Dedifferentiated amniotic fluid mesenchymal stem cell (primary cell): Measurements from ENCODE around the gene HDDC3.

ENCODE experiments used
- DNase-seq: peaks from one replicate; pipeline ENCODE4 v3.0.0-alpha.2; 2016; ENCODE audit errors: extremely low spot score

Gene HDDC3, protein sequence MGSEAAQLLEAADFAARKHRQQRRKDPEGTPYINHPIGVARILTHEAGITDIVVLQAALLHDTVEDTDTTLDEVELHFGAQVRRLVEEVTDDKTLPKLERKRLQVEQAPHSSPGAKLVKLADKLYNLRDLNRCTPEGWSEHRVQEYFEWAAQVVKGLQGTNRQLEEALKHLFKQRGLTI

DNA sequence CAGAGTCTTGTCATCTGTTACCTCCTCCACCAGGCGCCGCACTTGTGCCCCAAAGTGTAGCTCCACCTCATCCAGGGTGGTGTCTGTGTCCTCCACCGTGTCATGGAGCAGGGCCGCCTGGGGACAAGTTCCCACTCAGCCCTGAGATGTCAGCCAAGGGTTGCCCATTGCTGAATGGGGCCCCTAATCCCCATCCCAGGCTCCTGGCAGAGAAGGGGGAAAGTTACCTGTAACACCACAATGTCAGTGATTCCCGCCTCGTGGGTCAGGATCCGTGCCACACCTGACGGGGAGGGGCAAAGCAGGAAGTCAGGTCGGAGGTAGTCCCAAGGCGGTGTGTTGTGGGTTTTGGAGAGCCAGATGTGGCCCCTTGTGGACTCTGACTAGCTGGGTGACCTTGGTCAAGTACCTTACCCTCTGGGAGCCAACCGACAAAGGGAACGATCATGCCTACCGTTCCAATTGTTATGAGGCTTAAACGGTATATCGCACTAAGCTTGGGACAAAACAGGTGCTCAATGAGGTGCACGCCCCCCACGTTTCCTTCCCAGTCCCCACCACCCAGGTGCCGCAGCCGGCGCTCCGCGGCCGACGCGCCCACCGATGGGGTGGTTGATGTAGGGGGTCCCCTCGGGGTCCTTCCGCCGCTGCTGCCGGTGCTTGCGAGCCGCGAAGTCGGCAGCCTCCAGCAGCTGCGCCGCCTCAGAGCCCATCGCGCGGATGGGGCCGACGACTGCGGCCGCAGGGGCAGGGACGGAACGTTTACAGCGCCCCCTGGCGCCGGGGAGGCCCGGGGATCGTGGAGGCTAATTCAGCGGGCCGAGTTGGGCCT is at the start of gene HDDC3:
Gene HDDC3 (minus strand): TSS at position 722 of the 832 bp plus-strand sequence. CDS start 9 bp downstream, at position 713.
- DNase-seq: peak; percentile 76

DNA sequence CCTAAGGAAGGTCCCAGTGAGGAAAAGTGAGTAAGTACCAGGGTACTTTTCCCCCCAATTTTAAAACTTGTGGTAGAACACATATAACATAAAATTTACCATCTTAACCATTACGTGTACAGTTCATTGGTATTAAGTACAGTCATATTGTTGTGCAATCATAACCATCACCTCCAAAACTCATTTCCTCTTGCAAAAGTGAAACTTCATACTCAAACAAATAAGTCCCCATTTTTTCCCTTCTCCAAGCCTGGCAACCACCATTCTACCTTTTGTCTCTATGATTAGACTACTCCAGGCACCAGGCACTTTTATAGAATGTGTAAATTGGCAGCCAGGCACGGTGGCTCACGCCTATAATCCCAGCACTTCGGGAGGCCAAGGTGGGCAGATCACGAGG is 49.8 kb upstream of the HDDC3 start:
- DNase-seq: no peak

DNA sequence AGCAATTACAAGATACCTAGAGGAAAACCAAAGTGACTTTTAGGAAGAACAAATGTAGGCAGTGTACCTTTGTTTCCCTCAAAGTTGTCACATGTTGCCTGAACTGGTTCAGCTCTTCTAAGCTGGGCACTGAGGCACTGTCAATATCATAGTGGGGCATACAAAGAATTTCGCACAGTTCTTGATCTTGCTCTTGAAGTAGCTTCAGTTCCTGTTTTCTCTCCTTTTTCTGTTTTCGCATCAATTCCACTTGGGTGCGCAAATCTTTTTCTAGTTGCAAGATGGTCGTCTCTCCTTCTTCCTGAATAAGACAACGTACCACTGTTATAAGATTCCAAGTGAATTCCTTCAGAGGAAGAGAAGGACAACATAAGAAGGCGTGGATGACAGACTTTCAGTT is 49.3 kb upstream of the HDDC3 start:
- DNase-seq: no peak

DNA sequence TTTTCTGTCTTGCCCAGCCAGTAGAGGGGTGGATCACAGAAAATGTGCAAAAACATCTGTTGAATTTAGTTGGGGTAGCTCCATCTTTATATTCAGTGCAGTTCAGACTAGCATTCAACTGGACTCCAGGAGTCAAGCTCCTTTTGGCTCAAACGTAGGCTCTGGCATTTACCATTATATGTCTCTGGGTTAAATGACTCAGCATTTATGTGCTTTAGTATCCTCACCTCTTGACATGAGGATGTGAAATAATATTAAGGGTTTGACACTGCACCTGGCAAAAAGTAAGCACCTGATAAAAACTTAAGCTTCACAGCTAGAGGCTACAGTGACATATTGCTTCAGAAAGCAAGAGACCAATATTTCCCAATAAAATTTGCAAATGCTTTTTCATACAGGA is 47.2 kb upstream of the HDDC3 start:
- DNase-seq: no peak

DNA sequence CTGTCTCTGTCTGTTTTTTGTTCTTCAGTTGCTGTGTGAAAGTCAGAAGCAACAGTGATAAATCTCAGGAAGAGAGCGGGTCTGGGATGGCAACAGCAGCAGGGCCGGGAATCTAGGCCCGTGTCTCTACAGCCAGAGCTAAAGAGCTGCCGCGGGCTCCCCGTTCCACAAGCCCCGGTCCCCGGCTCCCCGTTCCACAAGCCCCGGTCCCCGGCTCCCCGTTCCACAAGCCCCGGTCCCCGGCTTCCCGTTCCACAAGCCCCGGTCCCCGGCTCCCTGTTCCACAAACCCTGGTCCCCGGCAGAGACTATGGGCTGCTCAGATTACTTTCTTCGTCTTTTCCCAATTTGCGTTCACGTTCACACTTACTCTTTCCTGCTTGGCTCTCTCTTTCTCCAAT is 41.9 kb upstream of the HDDC3 start:
- no peak for DNase-seq

DNA sequence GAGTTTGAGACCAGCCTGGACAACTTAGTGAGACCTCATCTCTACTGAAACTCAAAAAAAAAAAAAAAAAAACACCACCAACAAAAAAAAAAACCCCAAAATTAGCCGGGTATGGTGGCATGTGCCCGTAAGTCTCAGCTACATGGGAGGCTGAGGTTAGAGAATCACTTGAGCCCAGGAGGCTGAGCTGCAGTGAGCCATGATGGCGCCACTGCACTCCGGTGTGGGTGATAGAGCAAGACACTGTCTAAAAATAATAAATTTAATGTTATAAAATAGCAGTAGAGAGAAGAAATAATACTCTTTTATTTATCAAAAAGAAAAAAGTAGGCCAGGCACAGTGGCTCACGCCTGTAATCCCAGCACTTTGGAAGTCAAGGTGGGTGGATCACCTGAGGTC is 39.8 kb upstream of the HDDC3 start:
- DNase-seq: no peak

DNA sequence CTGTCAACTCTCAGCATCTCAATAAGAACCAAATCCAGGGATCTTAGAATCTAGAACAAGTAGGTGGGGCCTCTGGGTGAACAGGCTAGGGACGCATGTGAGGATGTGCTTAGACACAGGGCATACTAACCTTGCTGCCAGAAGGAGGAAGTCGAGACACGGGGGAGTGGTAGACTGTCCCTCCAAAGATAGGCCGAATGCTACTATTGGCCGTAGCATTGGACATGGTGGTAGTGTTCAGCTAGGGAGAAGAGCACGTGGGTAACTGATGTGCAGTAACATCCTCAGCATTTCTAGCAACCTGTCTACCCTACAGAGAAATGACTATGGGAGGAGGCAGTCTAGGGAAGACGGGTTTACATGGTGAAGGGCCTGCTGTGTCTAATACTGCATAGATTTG is 37.9 kb upstream of the HDDC3 start:
- no peak for DNase-seq

DNA sequence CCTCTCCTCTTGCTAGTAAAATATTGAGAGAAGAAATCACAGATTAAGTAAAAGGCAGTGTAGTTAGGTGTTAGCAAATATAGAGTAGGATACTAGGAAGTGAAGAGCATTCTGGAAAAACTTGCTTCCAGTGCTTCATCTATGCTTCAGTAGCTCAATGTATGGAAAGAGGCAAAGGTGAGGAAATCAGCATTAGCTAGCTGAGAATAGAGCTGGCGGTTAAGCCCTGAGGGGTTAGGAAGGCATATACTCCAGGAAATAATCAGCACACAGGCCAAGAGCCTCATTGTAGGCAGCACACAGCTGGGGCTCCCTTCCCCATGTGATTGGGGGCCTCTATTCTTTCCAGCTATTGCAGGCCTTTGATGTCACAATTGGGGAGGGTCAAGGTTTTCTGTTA is 36.1 kb upstream of the HDDC3 start:
- no peak for DNase-seq

DNA sequence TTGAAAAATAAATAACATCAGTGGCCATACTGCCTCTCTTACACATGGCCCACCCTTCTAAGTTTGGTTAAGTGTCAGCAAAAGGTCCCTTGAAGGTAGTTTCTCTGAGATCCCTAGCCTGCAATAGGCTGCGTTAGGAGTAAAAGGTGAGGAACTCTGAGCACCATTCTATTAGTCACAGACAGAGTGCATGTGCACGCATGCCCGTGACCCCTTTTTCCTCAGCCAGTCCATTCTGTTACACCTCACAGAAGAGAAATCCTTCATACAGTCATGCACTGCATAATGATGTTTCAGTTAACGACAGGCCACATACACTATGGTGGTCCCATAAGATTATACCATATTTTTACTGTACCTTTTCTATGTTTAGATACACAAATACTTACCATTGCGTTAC is 34.9 kb upstream of the HDDC3 start:
- no peak for DNase-seq

DNA sequence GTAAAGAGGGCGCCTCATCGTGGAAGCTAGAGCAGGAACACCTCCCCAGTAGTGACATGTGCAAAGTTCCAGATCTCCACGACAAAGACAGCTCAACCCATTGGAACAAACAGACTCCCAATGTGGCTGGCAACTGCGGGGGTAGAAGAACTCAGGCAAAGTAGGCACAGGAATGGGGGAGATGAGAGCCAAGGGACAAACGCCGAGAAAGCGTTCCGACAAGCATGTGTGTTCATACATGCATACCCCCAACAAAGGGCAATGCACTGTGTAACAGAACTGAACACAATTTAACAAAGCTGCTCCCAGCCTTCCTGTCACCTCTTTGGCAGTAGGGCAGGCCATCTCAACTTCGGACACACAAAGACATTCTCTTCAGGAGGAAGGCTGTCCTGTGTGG is 33.9 kb upstream of the HDDC3 start:
- no peak for DNase-seq

DNA sequence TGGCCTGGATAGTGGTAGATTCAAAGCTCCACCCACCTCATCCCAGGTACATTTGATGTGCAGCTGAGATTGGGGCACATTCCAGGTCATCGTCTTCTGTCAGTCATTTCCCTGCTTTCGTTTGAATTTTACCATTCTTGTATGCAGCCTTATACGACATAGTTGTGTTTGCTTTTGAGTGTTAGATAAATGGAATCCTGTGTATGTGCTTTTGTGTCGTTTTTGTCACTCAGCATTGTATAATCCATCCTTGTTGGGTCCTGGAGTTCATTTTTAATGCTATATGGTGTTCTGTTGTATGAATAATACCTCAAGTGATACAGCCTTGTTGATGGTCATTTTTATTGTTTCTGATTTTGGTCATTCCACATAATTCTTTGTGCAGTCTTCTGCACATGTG is 29.7 kb upstream of the HDDC3 start:
- DNase-seq: no peak

DNA sequence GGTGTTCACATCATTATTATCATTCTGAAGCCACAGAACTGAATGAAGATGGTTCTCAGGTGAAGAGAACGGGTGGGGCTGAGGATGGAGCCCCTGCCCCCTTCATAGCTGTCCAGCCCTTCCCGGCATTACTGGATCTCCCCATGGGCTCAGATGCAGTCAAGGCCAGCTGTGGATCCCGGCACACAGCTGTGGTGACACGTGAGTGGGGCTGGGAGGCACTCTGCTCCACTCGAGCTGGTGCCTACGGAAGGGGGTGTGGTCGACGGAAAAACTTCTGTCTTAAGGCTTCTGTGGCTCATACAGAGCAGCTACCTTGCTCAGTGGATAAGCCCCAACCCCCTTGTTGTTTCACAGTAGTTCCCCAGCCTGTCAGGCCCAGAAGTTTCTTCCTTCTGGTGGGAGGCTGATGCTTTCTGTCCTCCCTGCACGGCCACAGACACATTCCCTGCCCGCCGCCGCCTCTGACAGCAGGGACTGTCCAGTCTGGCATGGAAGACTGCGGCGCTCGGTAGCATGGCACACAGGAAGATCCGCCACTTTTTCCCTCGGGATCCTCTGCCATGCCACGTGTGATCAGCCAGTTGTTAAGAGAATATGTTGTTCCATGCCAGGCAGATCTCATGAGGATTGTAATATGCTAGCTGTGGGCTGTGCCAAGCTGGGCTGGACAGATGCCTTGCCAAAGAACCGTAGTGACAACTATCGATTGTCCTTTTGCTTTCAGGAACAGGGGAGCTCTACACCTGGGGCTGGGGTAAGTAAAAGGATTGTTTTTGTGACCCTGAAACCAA is 28.1 kb upstream of the HDDC3 start:
- DNase-seq: no peak

DNA sequence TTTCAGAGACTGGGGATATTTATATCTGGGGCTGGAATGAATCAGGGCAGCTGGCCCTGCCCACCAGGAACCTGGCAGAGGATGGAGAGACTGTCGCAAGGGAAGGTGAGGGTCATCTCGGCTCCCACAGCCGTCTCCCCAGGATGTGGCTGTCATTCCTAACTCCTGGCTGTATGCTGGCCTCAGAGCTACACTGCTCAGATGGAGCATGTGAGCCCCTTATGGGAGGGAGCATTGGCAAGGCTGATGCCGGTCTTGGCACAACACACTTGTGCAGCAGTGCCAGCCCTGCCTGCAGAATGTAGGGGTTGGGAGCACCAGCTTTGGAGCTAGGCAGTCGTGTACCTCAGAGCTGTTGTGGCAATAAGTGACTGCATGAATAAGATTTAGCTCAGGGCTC is 27.5 kb upstream of the HDDC3 start:
- DNase-seq: no peak

DNA sequence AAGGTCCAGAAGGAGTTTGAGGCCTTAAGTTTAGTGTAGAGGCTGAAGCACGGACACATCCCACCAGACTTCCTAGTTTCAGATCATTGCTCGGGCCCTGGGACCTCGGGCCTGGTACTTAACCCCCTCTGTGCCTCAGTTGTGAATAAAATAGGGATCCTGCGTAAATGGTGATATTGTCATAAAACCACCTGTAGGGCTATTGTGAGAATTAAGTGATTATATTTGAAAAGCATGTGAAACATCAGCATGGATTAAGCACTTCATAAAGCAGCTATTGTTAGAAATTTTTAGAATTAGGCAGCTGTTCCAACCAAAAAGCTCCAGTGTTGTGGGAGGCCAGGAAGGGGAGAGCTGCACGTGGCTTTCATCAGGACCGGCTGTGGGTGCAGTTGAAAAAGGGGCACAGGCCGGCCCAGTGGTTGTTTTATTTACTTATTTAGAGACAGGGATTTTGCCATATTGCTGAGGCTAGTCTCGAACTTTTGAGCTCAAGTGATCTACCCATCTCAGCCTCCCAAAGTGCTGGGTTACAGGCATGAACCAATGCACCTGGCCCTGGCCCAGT is 26.8 kb upstream of the HDDC3 start:
- no peak for DNase-seq

DNA sequence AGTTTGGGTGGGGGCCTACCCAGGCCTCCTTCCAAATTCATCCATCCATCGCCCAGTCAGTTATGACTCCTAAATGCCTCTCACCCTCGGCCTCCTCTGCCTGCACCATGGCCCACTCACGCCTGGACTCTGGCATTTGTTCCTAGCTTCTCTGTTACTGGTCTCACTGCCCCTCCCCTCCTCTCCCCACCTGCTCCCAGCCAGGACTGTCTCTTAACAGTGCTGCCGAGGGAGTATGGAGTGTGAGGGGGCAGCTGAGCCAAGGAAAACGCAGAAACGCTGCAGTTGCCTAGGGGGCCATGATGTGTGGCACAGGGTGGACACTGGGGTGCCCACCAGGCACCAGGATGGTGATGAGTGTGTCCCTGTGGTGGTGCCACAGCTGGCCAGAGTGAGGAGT is 25.4 kb upstream of the HDDC3 start:
- no peak for DNase-seq

DNA sequence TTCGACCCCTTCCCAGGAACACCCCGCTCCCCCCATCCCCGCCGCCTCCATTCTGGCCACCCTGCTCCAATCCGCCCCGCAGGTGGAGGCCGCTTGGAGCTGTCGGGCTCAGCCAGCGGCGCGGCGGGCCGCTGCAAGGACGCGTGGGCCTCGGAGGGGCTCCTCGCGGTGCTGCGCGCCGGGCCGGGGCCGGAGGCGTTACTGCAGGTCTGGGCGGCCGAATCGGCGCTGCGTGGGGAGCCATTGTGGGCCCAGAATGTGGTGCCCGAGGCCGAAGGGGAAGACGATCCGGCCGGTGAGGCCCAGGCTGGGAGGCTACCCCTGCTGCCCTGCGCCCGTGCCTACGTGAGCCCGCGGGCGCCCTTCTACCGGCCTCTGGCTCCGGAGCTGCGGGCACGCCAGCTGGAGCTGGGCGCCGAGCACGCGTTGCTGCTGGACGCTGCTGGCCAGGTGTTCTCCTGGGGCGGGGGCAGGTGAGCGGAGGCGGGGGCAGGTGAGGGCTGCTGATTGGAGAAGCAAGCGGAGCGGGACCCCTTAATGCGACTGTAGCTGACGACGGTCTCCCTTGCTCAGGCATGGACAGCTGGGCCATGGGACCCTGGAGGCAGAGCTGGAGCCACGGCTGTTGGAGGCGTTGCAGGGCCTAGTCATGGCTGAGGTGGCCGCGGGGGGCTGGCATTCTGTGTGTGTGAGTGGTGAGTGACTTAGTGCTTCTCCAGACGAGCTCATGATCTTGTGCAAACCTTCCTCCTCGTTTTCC is 24.9 kb upstream of the HDDC3 start:
- DNase-seq: no peak

DNA sequence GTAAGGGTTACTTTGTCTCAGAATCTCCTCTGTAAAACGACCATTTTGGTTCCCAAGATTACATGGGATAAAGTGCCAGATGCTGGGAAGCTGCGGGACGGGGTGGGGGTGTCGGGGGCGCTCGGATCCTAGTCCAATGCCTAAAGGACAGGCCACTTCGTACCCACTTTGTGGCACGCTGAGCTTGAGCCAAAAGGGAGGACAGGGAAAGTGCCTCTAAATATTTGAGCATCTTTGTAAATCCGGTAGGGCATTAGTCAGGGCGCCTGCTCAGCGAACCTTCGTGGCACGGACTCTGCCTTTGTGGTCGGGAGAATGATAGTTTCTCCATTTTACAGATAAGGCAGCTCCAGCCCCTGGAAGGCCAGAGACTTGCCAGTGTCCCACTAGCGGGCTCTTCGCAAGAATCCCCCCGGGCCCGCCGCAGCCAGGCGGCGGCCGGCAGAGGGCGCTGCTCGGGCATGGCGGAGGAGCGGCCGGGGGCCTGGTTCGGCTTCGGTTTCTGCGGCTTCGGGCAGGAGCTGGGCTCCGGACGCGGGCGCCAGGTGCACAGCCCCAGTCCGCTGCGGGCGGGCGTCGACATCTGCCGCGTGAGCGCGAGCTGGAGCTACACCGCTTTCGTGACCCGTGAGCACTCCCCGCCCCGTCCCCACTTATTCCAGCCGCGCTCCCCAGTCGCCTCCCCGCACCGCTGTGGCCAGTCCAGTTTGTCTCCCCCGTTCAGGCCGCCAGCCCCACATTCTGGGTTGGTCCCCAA is 24.1 kb upstream of the HDDC3 start:
- peak; percentile 39 for DNase-seq

DNA sequence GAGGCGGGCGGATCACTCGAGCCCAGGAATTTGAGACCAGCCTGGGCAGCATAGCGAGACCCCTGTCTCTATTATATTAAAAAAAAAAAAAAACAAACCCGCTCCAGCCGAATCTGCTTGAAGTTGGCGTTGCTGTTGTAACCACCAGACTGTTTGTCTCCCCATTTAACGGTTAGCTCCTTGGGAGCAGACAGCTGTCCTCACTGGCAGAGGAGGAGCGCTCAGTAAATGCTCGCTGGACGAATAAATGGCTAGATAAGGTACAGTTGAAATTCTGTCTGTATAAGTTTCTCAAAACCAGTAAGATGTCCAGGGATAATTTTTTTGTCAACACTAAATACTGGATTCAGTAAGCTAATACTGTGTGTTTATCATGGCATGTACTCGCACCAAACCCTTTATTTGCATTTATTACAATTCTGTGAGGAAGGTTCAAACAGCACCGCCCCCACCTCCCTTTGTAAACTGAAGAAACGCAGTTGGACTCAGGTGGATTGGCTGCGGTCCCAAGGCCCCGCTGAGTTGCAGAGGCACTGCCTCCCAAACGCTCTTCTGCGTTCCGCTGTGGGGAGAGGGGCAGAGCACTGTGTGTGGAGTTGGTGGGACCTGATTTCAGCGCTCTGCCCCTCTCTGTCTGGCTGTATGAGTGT is 23.4 kb upstream of the HDDC3 start:
- DNase-seq: no peak

DNA sequence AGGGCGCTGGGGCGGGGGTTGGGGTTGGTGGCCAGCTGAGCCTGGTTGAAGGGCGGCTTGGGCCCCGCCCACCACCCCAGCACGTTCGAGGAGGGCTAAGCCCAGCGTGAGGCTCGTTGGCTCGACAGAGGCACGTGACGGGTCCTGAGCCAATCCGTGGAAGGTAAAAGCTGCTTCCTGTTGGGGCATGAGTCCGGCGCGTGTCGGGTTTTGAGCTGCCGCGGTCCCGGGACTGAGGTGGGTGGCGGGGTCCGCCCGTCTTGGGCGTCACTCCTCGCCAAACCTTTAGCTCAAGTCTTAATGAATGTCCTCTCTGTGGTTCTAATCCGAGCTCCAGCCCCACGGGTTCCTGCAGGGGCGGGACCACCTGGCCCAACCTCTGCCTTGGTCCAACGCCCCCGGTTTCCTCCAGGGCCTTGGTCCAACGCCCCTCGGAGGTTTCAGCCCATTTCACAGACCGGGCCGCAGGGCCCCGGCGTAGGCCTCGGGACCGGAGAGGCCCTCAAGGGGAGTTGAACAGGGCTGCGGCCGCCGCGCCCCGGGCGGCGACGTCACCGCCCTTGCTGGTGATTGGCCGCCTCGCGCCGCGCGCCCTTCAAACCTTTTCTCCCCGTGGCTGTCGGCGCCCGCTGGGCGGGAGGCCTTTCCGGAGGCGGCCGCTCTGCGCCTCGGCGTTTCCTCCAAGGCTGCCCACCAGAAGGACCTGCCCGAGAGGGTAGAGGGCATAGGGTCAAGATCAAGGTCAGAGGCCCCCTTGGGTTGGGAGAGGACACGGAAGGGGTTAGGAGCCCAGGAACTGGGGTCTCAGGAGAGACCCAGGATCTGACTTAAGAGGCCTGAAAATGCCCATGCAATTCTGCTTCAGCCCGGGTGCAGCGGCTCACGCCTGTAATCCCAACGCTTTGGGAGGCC is 22.6 kb upstream of the HDDC3 start, which contains the start of gene RCCD1:
Gene RCCD1 (plus strand): TSS at position 173 of the 912 bp plus-strand sequence. CDS start 1,851 bp downstream, outside the sequence.
- peak; percentile 93 for DNase-seq
